Measurements from ENCODE around the gene MYO10. TPM values are rescaled to one million over a fixed set of nuclear protein-coding genes. Genes with fewer than 3 reads are reported as not detected.
A peak's percentile ranks its signal among the peaks of the same experiment; 100 is the strongest.

MYO10 gene
- total RNA-seq, 4 donors from 2014 or later: 3.4 to 28.7 (median 13.4) TPM

- Histone ChIP-seq H3K27me3 (no peaks in the 10 kb centered on the region), H3K27ac (peak overlapping the region; percentile 71 to 86 (median 79)), H3K4me3 (no peak overlapping the region), H3K4me1 (peaks cover 13 to 19% of the 10 kb centered on the region in 2 donors), H3K9me3 (no peaks in the 10 kb centered on the region), H3K36me3 (no peaks in the 10 kb centered on the region)
- ATAC-seq (peak; percentile 90 to 93), DNase-seq (peak in 1 of 2 donors; percentile 63)
- intact Hi-C loops (cut with DNase I; ENCODE audit: low total_unique reads): loop anchor here (5.0 kb wide), 1 partner anchor 152 kb away; the partner anchor contains the start of gene MYO10
- in situ Hi-C loops (cut with MboI; ENCODE audit: low sequenced_read_pairs in 4 of 4): loop anchor here in 3 of 4 donors (5.0 to 25.0 kb wide), 3 partner anchors 298 to 402 kb away; partner anchors contain the start of gene ZNF622 (in 2 of the 3)
- TF ChIP-seq, protein P1, sequence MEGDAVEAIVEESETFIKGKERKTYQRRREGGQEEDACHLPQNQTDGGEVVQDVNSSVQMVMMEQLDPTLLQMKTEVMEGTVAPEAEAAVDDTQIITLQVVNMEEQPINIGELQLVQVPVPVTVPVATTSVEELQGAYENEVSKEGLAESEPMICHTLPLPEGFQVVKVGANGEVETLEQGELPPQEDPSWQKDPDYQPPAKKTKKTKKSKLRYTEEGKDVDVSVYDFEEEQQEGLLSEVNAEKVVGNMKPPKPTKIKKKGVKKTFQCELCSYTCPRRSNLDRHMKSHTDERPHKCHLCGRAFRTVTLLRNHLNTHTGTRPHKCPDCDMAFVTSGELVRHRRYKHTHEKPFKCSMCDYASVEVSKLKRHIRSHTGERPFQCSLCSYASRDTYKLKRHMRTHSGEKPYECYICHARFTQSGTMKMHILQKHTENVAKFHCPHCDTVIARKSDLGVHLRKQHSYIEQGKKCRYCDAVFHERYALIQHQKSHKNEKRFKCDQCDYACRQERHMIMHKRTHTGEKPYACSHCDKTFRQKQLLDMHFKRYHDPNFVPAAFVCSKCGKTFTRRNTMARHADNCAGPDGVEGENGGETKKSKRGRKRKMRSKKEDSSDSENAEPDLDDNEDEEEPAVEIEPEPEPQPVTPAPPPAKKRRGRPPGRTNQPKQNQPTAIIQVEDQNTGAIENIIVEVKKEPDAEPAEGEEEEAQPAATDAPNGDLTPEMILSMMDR (IDR thresholded peaks at IDR 0.05 in 4 of 5, conservative IDR thresholded peaks at IDR 0.05 in 1 of 5): no peak
- no peak for TF ChIP-seq POLR2A (IDR thresholded peaks at IDR 0.05)
Measured at GRCh38 chr5:16784843-16785791, 151.0 kb downstream of the MYO10 start.

DNA sequence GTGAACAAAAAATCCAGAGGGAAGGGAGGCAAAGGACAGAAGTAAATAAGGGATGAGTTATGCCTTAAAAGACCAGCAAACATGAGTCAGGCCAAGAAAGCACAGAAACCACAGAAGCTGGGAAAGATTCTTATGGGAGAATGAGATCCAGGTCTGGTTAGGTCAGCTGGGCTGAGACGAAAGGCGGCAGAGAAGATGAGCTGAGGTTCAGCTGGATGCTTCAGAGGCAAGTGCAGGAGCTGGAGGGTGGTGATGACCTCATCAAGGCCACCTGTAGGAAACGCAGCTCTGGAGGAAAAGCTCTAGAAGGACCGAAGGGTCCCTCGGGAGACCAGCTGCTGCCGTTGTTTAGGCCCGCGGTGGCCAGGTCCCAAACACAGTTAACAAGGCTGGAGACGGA is 152.0 kb downstream of the MYO10 start:
- DNase-seq: peak in 1 of 2 donors; percentile 43
- no peak overlapping the region for H3K4me3 ChIP-seq
- H3K9me3 ChIP-seq: no peaks in the 10 kb centered on the region
- no peaks in the 10 kb centered on the region for H3K27me3 ChIP-seq
- peak; percentile 12 to 40 for ATAC-seq
- H3K36me3 ChIP-seq: no peaks in the 10 kb centered on the region
- peaks cover 13 to 19% of the 10 kb centered on the region in 2 donors for H3K4me1 ChIP-seq
- intact Hi-C loops (cut with DNase I; ENCODE audit: low total_unique reads): no loop called here
- H3K27ac ChIP-seq: peak overlapping the region; percentile 71 to 86 (median 79)
- in situ Hi-C loops (cut with MboI; ENCODE audit: low sequenced_read_pairs in 4 of 4): loop anchor here in 3 of 4 donors (25.0 kb wide), 2 partner anchors 297 to 322 kb away; partner anchors contain the start of gene ZNF622 (in 2 of the 3)
- TF ChIP-seq, protein P1 (IDR thresholded peaks at IDR 0.05 in 4 of 5, conservative IDR thresholded peaks at IDR 0.05 in 1 of 5): no peak
- TF ChIP-seq POLR2A (IDR thresholded peaks at IDR 0.05): no peak

- TF ChIP-seq, protein P1 (IDR thresholded peaks at IDR 0.05 in 4 of 5, conservative IDR thresholded peaks at IDR 0.05 in 1 of 5): no peak
- no peak for TF ChIP-seq POLR2A (IDR thresholded peaks at IDR 0.05)
- in situ Hi-C loops (cut with MboI; ENCODE audit: low sequenced_read_pairs in 4 of 4) (loop anchor here in 3 of 4 donors (25.0 kb wide), 2 partner anchors 295 to 320 kb away; partner anchors contain the start of gene ZNF622 (in 2 of the 3)), intact Hi-C loops (cut with DNase I; ENCODE audit: low total_unique reads) (no loop called here)
- no peak overlapping the region for H3K4me3 ChIP-seq
- H3K27me3 ChIP-seq: no peaks in the 10 kb centered on the region
- H3K27ac ChIP-seq: no peak overlapping the region
- H3K36me3 ChIP-seq: no peaks in the 10 kb centered on the region
- H3K4me1 ChIP-seq: peaks cover 13 to 26% of the 10 kb centered on the region in 2 donors
- ATAC-seq (no peak), DNase-seq (no peak)
- no peaks in the 10 kb centered on the region for H3K9me3 ChIP-seq
Measured at GRCh38 chr5:16781828-16782626, 154.1 kb downstream of the MYO10 start.

- DNase-seq: no peak
- H3K36me3 ChIP-seq: no peaks in the 10 kb centered on the region
- H3K4me1 ChIP-seq: peaks cover 23 to 38% of the 10 kb centered on the region in 2 donors
- H3K27me3 ChIP-seq: no peaks in the 10 kb centered on the region
- intact Hi-C loops (cut with DNase I; ENCODE audit: low total_unique reads) (no loop called here), in situ Hi-C loops (cut with MboI; ENCODE audit: low sequenced_read_pairs in 4 of 4) (loop anchor here in 3 of 4 donors (25.0 kb wide), 2 partner anchors 293 to 318 kb away; partner anchors contain the start of gene ZNF622 (in 2 of the 3))
- H3K9me3 ChIP-seq: no peaks in the 10 kb centered on the region
- no peak for ATAC-seq
- H3K4me3 ChIP-seq: no peak overlapping the region
- peak overlapping the region; percentile 80 to 88 (median 82) for H3K27ac ChIP-seq
- TF ChIP-seq, protein P1 (IDR thresholded peaks at IDR 0.05 in 4 of 5, conservative IDR thresholded peaks at IDR 0.05 in 1 of 5): no peak
- no peak for TF ChIP-seq POLR2A (IDR thresholded peaks at IDR 0.05)
Measured at GRCh38 chr5:16780325-16780724, 155.8 kb downstream of the MYO10 start.
